HTERT RPE-1 (cell line): ENCODE data around the gene IL1RAPL2.

Source experiments
- in situ Hi-C: fragments of 300-500 bp; cut with MboI; formaldehyde crosslinking; loops from 4 replicates; pipeline ENCODE4 v1.14.3; 2020; ENCODE audit warnings: low sequenced_read_pairs

The IL1RAPL2 gene

DNA sequence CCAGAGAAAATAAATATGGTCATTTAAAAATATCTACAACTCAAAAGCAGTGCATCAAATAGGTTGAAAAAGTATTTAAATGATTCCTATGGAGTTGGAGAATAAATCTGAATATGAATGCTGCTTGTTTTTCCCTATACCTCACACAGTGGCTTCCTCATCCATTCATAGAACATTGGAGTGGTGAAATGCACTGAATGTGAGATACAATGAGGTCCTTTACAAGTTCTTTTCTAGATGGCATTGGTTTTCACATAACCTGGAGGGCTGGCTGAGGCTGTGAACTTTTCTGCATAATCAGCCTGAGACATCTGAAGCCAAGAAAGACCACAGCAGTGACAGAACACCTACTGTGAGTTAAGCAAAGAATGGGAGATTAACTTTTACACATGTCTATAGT lies 977.3 kb downstream of the IL1RAPL2 start:
- in situ Hi-C loops, result no loop called here

DNA sequence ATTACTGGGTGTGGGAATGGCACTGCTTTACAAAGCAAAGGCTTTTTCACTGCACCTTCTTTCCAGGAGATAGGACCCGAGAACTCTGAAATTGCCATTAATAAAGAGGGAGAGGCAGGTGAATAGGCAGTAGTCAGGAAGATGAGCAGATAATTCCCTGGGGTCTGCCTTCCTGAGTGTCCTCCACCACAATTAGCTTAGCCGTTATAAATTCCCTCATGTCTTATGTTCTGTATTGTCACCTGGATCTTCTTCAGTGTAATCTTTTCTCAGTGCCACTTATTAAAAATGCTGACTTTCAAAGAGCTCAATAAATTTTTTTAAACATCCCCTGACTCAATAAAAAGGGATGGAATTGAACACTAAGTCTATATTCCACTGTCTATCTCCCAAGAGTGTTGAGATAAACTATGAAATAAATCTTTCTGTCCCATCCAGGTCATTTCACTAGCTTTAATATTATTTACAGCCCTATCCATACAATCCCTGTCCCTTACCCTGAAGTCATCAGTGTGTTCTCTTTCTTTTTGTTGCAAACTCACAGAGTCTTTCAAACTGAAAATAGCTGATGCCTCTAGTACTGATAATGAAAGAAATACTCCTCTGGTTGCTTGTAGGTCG lies 984.2 kb downstream of the IL1RAPL2 start:
- in situ Hi-C loops, result no loop called here

GRCh38 chrX:105552395-105552794 lies 986.4 kb downstream of the IL1RAPL2 start:
- in situ Hi-C loops, result no loop called here

GRCh38 chrX:105553118-105553517 lies 987.1 kb downstream of the IL1RAPL2 start:
- in situ Hi-C loops, result no loop called here

DNA sequence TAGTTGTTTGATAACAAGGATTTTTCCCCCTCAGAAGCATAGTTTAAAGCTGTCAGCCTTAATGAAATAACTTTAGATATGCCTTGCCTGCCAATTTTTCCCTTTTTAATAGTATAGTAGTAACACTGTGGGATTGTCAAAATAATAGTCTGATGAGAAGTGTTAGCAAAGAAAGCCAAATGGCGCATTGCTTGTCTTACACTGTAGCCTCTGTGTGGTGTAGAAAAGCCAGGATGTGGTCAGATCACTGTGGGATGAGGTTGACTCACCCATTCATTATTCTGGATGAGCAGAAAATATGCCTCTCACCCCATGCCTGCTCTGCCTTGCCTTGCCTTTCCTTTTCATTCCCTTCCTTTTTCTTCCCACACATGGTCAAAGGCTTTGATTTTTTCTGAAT lies 998.5 kb downstream of the IL1RAPL2 start:
- in situ Hi-C loops, result no loop called here

- in situ Hi-C loops, result no loop called here
Measured at GRCh38 chrX:105565856-105566255, 999.9 kb downstream of the IL1RAPL2 start.

DNA sequence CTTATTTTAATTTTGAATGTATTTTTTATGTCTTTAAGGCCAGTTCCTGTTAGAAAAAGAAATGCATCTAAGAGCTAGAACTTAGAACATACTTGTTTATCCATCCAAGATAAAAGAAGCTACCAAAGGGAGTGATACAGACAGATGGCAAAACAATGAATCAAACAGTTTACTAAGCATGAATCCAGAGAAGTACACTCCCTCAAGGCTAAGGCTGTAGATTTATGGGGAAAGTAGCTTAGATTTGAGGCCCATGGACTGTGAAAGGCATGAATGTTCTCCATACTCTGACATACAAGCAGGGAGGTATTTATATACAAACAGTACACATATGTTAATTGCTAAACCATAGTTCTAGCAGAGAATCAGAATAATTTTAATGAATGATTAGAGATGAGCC lies 1001.1 kb downstream of the IL1RAPL2 start:
- in situ Hi-C loops, result no loop called here

DNA sequence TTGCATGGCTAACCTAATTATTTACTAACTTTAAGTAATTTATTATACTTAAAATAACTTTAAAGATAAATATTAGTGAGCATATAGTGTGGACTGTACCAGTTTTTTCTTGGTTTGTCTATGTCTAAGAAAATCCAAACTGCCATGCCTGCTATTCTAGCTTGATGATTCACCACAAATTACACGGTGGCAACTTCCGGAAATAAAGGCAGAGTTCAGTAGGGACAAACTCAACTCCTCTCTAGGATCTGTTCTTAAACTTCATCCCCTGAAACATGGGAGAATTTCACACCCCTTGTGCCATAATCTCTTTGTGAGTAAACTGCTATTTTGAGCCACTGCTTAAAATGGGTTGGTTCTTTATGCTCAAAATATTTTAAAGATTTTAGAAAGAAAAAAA lies 1042.7 kb downstream of the IL1RAPL2 start:
- in situ Hi-C loops, result no loop called here

DNA sequence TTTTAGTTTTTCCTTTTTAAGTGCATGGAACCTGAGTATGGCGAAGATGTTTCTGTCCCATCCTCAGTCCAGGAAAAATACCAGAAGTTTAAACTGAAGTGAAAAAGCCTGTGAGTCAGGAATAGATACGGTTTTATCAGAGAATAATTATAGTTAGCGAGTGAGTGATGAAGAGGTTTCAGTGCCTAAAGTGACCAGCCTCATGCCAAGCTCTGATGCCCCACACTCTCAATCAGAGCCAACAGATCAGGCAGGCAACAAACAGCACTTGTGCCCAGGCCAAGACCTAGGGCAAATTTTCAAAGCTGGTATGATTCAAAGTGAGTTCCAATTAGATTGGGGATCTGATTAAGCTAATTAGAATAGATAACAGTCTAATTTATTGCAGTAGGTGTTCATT lies 1043.5 kb downstream of the IL1RAPL2 start:
- in situ Hi-C loops, result no loop called here

DNA sequence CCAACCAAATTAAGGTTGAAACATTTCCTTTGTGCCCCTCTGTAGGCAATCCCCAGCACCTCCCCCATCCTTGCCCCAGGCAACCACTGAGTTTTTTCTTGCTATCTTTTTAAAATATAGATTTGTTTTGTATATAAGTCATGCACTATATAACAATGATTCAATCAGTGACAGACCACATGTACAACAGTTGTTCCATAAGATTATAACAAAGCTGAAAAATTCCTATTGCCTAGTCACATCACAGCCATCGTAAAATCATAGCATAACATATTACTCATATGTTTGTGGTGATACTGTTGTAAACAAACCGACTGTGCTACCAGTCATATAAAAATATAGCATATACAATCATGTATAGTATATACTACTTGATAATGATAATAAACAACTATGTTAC lies 1044.4 kb downstream of the IL1RAPL2 start:
- in situ Hi-C loops, result no loop called here

DNA sequence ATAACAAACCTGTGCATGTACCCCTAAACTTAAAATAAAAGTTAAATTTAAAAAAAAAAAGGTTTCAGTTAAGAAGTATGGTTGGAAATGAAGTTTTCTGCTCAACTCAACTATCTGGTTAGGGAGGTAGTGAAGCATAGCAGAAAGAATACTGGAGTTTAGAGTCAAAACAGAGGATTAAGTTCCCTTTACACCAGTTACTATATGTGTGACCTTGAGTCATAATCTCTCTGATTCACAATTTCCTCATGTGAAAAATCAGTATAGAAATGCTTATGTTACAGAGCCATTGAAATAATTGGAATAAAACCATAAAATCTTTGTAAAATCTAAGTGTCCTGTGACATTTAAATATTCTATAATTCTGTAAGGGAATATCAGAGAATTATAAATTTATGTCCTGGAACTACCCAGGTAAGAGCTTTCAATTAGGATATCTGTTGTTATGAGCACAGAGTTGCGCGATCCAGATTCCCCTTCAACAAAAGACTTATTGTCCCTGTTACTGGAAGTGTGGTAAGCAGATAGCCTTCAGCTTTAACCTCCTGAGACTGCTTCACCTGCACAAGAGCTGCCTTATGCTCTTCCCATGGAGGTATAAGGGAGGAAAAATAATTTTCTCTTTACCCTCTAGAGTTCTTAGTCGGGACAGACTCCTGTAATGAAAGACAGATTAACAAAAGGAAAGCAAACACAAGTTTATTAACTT lies 1052.5 kb downstream of the IL1RAPL2 start:
- in situ Hi-C loops, result no loop called here

GRCh38 chrX:105634180-105634579 lies 1068.2 kb downstream of the IL1RAPL2 start:
- in situ Hi-C loops, result no loop called here

DNA sequence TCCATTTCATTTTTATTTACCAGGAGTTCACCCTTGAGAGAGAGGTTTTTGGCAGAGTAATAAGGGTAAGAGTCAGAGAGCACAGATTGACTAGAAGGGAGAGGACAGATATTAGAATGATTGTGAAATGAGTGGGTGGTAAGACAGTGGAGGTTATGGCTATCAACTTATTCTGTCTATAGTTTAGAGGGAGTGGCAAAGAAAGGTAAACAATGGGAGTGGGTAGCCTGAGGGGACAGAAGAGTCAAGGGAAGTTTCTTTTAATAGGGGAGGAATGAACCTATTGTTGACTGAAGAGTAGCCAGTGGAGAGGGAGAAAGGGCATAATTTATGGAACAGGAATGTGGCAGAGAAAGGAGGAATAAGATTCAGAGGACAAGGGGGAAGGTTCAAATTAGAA lies 1069.8 kb downstream of the IL1RAPL2 start:
- in situ Hi-C loops, result no loop called here

DNA sequence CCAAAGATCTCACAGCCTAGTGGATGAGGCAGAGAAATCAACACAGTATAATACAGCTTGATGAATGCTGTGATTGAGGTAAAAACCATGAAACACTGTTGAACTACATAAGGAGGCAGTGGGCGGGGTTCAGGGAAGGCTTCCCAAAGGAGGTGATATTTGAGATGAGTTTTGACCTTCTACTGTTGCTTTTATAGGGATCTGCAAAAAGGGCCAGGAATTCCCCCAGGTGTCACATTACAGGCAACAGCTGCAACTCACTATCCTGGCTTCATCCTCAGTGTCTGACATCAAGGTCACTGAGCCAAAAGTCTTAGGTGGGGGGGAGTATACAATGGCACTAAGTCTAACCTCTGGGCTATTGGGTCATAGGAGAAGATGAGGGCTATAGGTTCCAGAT lies 1070.7 kb downstream of the IL1RAPL2 start:
- in situ Hi-C loops, result no loop called here

- in situ Hi-C loops, result no loop called here
Measured at GRCh38 chrX:105645667-105646357, 1079.8 kb downstream of the IL1RAPL2 start.

DNA sequence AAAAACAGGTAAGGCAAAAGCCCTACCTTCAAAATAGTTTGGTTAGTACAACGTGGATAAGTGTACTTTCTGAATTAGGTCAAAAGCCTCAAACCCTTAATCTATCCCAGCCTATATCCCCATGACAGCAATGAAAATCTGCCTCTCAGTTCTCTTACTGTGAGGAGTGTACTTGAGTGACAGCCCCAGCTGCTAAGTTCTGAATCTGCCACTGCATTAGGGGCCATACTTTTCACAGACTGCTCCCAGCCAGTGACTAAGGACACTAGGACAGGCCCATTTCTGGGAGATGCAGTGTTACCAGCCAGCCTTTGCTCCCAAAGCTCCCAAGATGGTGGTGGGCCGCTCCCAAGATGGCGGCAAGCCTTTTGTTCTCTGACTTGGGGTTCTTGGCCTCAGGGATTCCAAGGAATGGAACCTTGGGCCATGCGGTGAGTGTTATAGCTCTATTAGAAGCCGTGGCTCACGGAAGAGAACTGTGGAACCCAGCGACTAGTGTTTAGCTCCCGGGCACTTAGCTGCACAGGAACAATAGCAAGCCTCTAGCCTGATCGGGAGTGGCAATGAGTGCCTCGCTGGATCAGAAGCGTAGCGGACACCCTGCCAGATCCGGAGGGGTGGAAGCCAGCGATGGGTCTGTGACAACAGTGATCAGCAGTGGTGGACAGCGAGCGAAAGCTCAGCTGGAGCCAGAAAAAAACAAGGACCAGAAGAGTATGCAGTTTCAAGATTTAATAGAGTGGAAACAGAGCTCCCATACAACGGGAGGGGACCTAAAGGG lies 1080.8 kb downstream of the IL1RAPL2 start:
- in situ Hi-C loops, result no loop called here

DNA sequence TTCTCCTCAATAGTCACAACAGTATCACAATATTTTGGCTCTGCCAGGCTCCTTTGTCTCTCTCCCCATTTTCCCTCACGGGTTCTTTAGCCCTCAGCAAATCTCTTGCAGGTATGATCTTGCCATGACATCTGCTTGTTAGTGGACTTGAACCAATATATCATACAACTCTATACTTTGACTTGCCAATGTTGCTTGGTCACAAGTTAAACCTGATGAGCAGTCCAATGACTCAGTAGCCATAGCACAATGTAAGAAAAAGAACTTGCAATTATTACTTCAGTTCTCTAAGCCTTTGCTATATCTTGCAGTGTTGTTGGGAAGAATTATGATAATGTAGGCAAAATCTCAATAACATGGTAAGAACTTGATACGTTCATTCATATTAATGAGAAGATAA lies 1081.8 kb downstream of the IL1RAPL2 start:
- in situ Hi-C loops, result no loop called here

DNA sequence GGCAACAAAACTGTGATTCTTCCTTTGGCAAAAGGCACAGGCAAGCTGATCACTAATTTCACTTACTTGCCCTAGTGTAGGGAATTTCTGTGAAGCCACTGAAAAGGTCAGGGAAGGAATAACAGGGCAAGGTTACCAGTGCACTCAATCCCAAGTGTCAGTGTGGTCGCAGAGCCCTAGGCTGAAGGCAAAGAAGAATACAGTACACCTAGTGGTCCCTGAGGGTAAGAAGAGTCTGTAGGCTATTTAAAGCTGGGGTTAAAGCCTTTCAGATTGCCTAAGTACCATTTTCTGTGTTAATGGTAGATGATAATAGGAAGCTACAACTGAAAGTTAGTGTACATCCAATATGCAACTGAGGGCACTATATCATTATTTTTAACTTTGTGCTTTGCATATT lies 1082.7 kb downstream of the IL1RAPL2 start:
- in situ Hi-C loops, result no loop called here

- in situ Hi-C loops, result no loop called here
Measured at GRCh38 chrX:105650577-105650976, 1084.6 kb downstream of the IL1RAPL2 start.

DNA sequence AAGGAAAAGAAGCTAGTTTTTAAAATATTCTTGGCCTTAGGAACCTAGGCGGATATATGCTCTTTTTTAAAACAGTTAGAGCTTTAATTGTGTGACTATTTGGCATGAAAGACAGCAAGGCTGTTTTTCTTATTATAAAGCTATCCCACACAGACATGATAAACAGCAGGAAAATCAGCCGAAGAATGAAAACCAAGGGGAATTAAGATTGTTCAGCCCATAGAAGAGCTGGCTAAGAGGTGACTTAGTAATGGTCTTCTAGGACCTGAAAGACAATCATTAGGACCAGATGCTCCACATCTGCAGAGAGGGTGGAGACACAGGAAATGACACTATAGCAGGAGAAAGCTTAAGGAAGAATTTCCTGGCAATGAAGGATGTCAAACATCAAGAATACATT lies 1085.0 kb downstream of the IL1RAPL2 start:
- in situ Hi-C loops, result no loop called here

- in situ Hi-C loops, result no loop called here
Measured at GRCh38 chrX:105653891-105654290, 1087.9 kb downstream of the IL1RAPL2 start.
